NCI-H748 (cell line): Measurements from ENCODE around the gene STOML3.

Experiments used
- DNase-seq: peaks from one replicate; lab custom pipeline; 2025; ENCODE audit not compliant: unreplicated experiment; lab: John Stamatoyannopoulos, UW

STOML3 gene

GRCh38 chr13:38921081-38921480 is 69.5 kb downstream of the STOML3 start:
- DNase-seq = no peak
